ENCODE results near the gene PTGR2.
"Not testable (repeated sequence)": the region's sequence is repeated elsewhere in the genome, so short reads cannot be mapped to it uniquely, and the experiment has no call there.

PTGR2 gene

GRCh38 chr14:73851567-73852382 lies at the start of gene PTGR2:
Gene PTGR2, plus strand, starts transcription at chr14:73851831. Its CDS starts 7,032 bp downstream, at chr14:73858863.
- DNase-seq, result peak; percentile 88

- no peak for DNase-seq
These were observed 49.0 kb upstream of the PTGR2 start for GRCh38 chr14:73802431-73803188.

GRCh38 chr14:73804636-73805035 lies 47.0 kb upstream of the PTGR2 start:
- DNase-seq, result no peak

- no peak for DNase-seq
These were observed 44.2 kb upstream of the PTGR2 start for GRCh38 chr14:73807457-73807856.

GRCh38 chr14:73809391-73809790 lies 42.2 kb upstream of the PTGR2 start:
- DNase-seq, result no peak

- DNase-seq, result no peak
These were observed 41.0 kb upstream of the PTGR2 start for GRCh38 chr14:73810478-73811163.

GRCh38 chr14:73811164-73811503 lies 40.5 kb upstream of the PTGR2 start:
- no peak for DNase-seq

- DNase-seq, result no peak
These were observed 37.5 kb upstream of the PTGR2 start for GRCh38 chr14:73814153-73814552.

- no peak for DNase-seq
These were observed 35.8 kb upstream of the PTGR2 start for GRCh38 chr14:73815849-73816248.

- DNase-seq, result no peak
These were observed 35.2 kb upstream of the PTGR2 start for GRCh38 chr14:73816393-73816816.

- no peak for DNase-seq
These were observed 34.5 kb upstream of the PTGR2 start for GRCh38 chr14:73817020-73817655.

- no peak for DNase-seq
These were observed 32.8 kb upstream of the PTGR2 start for GRCh38 chr14:73818821-73819220.

- DNase-seq, result no peak
These were observed 31.0 kb upstream of the PTGR2 start for GRCh38 chr14:73820631-73821030.

GRCh38 chr14:73823339-73823885 lies 28.2 kb upstream of the PTGR2 start:
- no peak for DNase-seq

- no peak for DNase-seq
These were observed 27.5 kb upstream of the PTGR2 start for GRCh38 chr14:73824127-73824526.

- DNase-seq, result no peak
These were observed 27.1 kb upstream of the PTGR2 start for GRCh38 chr14:73824536-73824935.

GRCh38 chr14:73825551-73826188 lies 26.0 kb upstream of the PTGR2 start:
- DNase-seq, result peak; percentile 76

- DNase-seq, result not testable (repeated sequence)
These were observed 24.4 kb upstream of the PTGR2 start for GRCh38 chr14:73827190-73827589.

- DNase-seq, result no peak
These were observed 22.6 kb upstream of the PTGR2 start for GRCh38 chr14:73829071-73829470.

GRCh38 chr14:73829526-73830431 lies 21.9 kb upstream of the PTGR2 start:
- no peak for DNase-seq

GRCh38 chr14:73833034-73833433 lies 18.6 kb upstream of the PTGR2 start:
- DNase-seq, result no peak
